IPS-15b (cell line): ENCODE results near the gene SCGB3A2.

ENCODE experiments used
- H3K27me3 ChIP-seq: one replicate; pipeline ENCODE4 v1.6.1; 2013; ENCODE audit warnings: low read length; ENCODE audit not compliant: control insufficient read depth, insufficient read depth
- H3K36me3 ChIP-seq: one replicate; pipeline ENCODE4 v1.6.1; 2013; ENCODE audit warnings: low read length; ENCODE audit not compliant: control insufficient read depth, insufficient read depth
- H3K4me1 ChIP-seq: one replicate; pipeline ENCODE4 v1.6.1; 2013; ENCODE audit warnings: mild to moderate bottlenecking, low read length; ENCODE audit not compliant: control insufficient read depth, insufficient read depth
- H3K4me3 ChIP-seq: one replicate; pipeline ENCODE4 v1.5.1; 2013; ENCODE audit warnings: low read depth, low read length
- H3K9ac ChIP-seq: one replicate; pipeline ENCODE4 v1.6.1; 2013; ENCODE audit warnings: low read depth, mild to moderate bottlenecking, low read length
- H3K9me3 ChIP-seq: one replicate; pipeline ENCODE4 v1.6.1; 2013; ENCODE audit warnings: mild to moderate bottlenecking, low read length; ENCODE audit not compliant: control insufficient read depth, insufficient read depth

Gene SCGB3A2

GRCh38 chr5:147918101-147918685 lies 39.7 kb downstream of the SCGB3A2 start:
- no peaks in the 10 kb centered on the region for H3K4me1 ChIP-seq
- H3K36me3 ChIP-seq, result no peaks in the 10 kb centered on the region
- H3K9ac ChIP-seq, result no peak overlapping the region
- H3K9me3 ChIP-seq, result no peaks in the 10 kb centered on the region
- H3K4me3 ChIP-seq, result no peak overlapping the region
- H3K27me3 ChIP-seq, result no peaks in the 10 kb centered on the region

- Histone ChIP-seq H3K27me3 (no peaks in the 10 kb centered on the region), H3K9me3 (no peaks in the 10 kb centered on the region), H3K4me3 (no peak overlapping the region), H3K4me1 (no peaks in the 10 kb centered on the region), H3K9ac (no peak overlapping the region), H3K36me3 (no peaks in the 10 kb centered on the region)
Measured at GRCh38 chr5:147918899-147919298, 40.4 kb downstream of the SCGB3A2 start.

DNA sequence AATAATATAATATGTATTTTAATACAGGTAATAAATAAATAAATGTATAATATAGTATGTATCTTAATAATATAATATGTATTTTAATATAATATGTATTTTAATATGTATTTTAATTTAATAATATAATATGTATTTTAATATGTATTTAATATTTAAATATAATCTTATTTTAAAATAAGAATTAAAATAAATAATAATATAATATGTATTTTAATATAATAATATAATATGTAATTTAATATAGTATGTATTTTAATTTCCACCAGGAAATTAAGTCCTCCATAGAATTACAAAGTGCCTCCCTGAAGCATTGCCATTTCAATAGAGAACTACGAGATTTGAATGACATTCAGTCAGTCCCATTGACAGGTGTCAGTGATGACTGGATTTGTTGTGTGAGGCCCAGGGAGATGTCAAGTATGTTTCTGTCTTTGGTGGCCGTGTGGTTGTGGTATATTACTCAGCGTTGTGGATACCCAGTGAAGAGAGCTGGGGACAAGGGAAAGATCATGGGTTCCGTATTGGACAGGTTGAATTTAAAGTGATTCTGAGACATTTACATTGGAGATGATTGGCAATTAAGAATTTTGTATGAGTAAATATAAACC lies 42.0 kb downstream of the SCGB3A2 start:
- no peak overlapping the region for H3K4me3 ChIP-seq
- no peaks in the 10 kb centered on the region for H3K9me3 ChIP-seq
- H3K27me3 ChIP-seq, result no peaks in the 10 kb centered on the region
- H3K36me3 ChIP-seq, result no peaks in the 10 kb centered on the region
- no peak overlapping the region for H3K9ac ChIP-seq
- no peaks in the 10 kb centered on the region for H3K4me1 ChIP-seq

DNA sequence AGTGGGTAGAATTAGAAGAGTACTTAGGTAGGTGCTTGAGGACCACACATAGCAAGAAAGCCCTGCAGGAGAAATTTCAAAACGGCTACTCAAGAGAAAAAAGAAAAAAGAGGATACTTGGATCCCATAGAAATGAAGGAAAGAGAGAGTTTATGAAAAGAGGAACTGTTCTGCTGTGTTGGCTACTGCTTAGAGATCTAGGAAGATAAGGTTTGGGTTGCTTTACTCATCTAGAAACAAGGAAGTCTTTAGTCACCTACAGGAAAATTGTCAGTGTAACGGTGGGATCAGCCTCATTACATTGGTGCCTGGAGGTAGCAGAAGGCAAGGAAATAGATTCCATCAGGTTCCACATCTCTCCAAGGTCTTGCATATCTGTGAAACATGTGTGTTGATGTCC lies 42.6 kb downstream of the SCGB3A2 start:
- no peaks in the 10 kb centered on the region for H3K36me3 ChIP-seq
- no peak overlapping the region for H3K9ac ChIP-seq
- no peaks in the 10 kb centered on the region for H3K4me1 ChIP-seq
- no peak overlapping the region for H3K4me3 ChIP-seq
- H3K9me3 ChIP-seq, result no peaks in the 10 kb centered on the region
- H3K27me3 ChIP-seq, result no peaks in the 10 kb centered on the region

DNA sequence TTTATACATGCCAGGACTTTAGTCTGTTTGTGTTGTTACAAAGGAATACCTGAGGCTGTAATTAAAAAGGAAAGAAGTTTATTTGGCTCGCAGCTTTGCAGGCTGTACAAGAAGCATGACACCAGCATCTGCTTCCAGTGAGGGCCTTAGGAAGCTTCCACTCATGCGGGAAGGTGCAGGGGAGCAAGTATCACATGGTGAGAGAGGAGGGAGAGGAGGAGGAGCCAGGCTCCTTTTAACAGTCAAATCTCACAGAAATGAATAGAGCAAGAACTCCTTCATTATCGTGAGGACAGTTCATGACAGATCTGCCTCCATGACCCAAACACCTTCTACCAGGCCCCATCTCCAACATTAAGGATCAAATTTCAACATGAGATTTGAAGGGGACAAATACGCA lies 46.5 kb downstream of the SCGB3A2 start:
- H3K4me3 ChIP-seq, result no peak overlapping the region
- no peaks in the 10 kb centered on the region for H3K4me1 ChIP-seq
- no peak overlapping the region for H3K9ac ChIP-seq
- H3K9me3 ChIP-seq, result no peaks in the 10 kb centered on the region
- H3K36me3 ChIP-seq, result no peaks in the 10 kb centered on the region
- no peaks in the 10 kb centered on the region for H3K27me3 ChIP-seq

- Histone ChIP-seq H3K9ac (no peak overlapping the region), H3K27me3 (no peaks in the 10 kb centered on the region), H3K4me3 (no peak overlapping the region), H3K36me3 (no peaks in the 10 kb centered on the region), H3K4me1 (no peaks in the 10 kb centered on the region), H3K9me3 (no peaks in the 10 kb centered on the region)
Measured at GRCh38 chr5:147927901-147928300, 49.4 kb downstream of the SCGB3A2 start.

DNA sequence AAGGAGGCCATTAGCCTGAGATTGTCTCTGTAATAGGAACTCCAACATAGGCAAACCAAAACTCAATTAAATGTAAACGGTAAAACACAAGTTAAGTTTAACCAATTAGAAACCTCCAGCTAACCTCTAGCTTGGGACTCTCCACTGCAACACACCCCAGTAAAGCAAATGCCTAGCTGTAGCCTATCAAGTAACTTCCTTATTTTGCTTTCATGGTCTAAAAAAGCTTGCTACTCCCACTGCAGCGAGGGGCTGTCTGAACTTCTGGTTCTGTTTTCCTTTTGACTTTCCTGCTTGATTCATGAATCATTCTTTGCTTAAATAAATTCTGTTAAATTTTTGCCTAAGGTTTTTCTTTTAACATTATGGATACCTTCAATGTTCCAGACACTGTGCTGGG lies 52.3 kb downstream of the SCGB3A2 start:
- no peaks in the 10 kb centered on the region for H3K27me3 ChIP-seq
- H3K4me1 ChIP-seq, result no peaks in the 10 kb centered on the region
- no peaks in the 10 kb centered on the region for H3K9me3 ChIP-seq
- no peak overlapping the region for H3K4me3 ChIP-seq
- no peaks in the 10 kb centered on the region for H3K36me3 ChIP-seq
- H3K9ac ChIP-seq, result no peak overlapping the region
